ENCODE data around the gene WDR77. TPM values are rescaled to one million over a fixed set of nuclear protein-coding genes. Genes with fewer than 3 reads are reported as not detected.

The WDR77 gene
- total and polyA plus RNA-seq, 2 of the 13 experiments (the other 11 are each of a cell fraction or from before 2014, with no cell fraction given), result 90.6 to 108 TPM

GRCh38 chr1:111487133-111487532 is 38.1 kb upstream of the WDR77 start:
- intact Hi-C loops (cut with micrococcal nuclease; ENCODE audit: unreplicated experiment) (no loop called here), in situ Hi-C loops (cut with HindIII; ENCODE audit: extremely low pct_ligation_motif_present, low pct_unique_long_range_greater_than_20kb) (no loop called here)
- ATAC-seq (no peak), FAIRE-seq (no peak), DNase-seq (ENCODE audit: low spot score) (no peak)
- WGBS (ENCODE audit: low lambda C conversion rate), result 65% methylated on average over 6 of the region's 6 CpGs
- BruUV-seq (replicated peaks), result no TSS peak
- no peak overlapping the region for H3K9ac ChIP-seq (ENCODE audit: insufficient read depth, low read depth, low read length)
- CTCF ChIA-PET (ENCODE audit: low intra/inter-chr PET ratio, low total read pairs), result no interaction called here
- peaks cover 9% of the 10 kb centered on the region; the same call in 1 of the 2 replicates for H3K4me1 ChIP-seq (ENCODE audit: insufficient read depth, low read length)
- no peaks in the 10 kb centered on the region for H4K20me1 ChIP-seq (ENCODE audit: insufficient read depth, low read length)
- no peak overlapping the region for H3K4me2 ChIP-seq (ENCODE audit: low read depth, low read length)
- H3K4me3 ChIP-seq (replicated peaks in 1 of 3; ENCODE audit: insufficient read depth in 1 of 3, low read depth in 2 of 3, low read length in 3 of 3), result no peak overlapping the region
- POLR2A ChIA-PET, result no interaction called here
- H2AFZ ChIP-seq (ENCODE audit: low read length), result no peak overlapping the region
- H3K79me2 ChIP-seq (ENCODE audit: insufficient read depth, low read length), result no peaks in the 10 kb centered on the region
- no peaks in the 10 kb centered on the region for H3K36me3 ChIP-seq (replicated peaks in 1 of 2; ENCODE audit: control insufficient read depth in 1 of 2, insufficient read depth in 2 of 2, low read length in 2 of 2)
- H3K27me3 ChIP-seq (ENCODE audit: control insufficient read depth in 1 of 2, insufficient read depth in 2 of 2, low read length in 2 of 2), result peaks cover 5 to 39% of the 10 kb centered on the region in 2 experiments; a peak in 3 of 5 replicates
- H3K9me3 ChIP-seq (ENCODE audit: low read length), result no peaks in the 10 kb centered on the region
- H3K27ac ChIP-seq (ENCODE audit: extremely low read length, insufficient read depth, low read length), result no peak overlapping the region
- TF ChIP-seq, protein P1, sequence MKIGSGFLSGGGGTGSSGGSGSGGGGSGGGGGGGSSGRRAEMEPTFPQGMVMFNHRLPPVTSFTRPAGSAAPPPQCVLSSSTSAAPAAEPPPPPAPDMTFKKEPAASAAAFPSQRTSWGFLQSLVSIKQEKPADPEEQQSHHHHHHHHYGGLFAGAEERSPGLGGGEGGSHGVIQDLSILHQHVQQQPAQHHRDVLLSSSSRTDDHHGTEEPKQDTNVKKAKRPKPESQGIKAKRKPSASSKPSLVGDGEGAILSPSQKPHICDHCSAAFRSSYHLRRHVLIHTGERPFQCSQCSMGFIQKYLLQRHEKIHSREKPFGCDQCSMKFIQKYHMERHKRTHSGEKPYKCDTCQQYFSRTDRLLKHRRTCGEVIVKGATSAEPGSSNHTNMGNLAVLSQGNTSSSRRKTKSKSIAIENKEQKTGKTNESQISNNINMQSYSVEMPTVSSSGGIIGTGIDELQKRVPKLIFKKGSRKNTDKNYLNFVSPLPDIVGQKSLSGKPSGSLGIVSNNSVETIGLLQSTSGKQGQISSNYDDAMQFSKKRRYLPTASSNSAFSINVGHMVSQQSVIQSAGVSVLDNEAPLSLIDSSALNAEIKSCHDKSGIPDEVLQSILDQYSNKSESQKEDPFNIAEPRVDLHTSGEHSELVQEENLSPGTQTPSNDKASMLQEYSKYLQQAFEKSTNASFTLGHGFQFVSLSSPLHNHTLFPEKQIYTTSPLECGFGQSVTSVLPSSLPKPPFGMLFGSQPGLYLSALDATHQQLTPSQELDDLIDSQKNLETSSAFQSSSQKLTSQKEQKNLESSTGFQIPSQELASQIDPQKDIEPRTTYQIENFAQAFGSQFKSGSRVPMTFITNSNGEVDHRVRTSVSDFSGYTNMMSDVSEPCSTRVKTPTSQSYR (CRISPR knock-in tag; IDR thresholded peaks at IDR 0.05; ENCODE audit: borderline replicate concordance), result no peak
- TF ChIP-seq, protein P2, sequence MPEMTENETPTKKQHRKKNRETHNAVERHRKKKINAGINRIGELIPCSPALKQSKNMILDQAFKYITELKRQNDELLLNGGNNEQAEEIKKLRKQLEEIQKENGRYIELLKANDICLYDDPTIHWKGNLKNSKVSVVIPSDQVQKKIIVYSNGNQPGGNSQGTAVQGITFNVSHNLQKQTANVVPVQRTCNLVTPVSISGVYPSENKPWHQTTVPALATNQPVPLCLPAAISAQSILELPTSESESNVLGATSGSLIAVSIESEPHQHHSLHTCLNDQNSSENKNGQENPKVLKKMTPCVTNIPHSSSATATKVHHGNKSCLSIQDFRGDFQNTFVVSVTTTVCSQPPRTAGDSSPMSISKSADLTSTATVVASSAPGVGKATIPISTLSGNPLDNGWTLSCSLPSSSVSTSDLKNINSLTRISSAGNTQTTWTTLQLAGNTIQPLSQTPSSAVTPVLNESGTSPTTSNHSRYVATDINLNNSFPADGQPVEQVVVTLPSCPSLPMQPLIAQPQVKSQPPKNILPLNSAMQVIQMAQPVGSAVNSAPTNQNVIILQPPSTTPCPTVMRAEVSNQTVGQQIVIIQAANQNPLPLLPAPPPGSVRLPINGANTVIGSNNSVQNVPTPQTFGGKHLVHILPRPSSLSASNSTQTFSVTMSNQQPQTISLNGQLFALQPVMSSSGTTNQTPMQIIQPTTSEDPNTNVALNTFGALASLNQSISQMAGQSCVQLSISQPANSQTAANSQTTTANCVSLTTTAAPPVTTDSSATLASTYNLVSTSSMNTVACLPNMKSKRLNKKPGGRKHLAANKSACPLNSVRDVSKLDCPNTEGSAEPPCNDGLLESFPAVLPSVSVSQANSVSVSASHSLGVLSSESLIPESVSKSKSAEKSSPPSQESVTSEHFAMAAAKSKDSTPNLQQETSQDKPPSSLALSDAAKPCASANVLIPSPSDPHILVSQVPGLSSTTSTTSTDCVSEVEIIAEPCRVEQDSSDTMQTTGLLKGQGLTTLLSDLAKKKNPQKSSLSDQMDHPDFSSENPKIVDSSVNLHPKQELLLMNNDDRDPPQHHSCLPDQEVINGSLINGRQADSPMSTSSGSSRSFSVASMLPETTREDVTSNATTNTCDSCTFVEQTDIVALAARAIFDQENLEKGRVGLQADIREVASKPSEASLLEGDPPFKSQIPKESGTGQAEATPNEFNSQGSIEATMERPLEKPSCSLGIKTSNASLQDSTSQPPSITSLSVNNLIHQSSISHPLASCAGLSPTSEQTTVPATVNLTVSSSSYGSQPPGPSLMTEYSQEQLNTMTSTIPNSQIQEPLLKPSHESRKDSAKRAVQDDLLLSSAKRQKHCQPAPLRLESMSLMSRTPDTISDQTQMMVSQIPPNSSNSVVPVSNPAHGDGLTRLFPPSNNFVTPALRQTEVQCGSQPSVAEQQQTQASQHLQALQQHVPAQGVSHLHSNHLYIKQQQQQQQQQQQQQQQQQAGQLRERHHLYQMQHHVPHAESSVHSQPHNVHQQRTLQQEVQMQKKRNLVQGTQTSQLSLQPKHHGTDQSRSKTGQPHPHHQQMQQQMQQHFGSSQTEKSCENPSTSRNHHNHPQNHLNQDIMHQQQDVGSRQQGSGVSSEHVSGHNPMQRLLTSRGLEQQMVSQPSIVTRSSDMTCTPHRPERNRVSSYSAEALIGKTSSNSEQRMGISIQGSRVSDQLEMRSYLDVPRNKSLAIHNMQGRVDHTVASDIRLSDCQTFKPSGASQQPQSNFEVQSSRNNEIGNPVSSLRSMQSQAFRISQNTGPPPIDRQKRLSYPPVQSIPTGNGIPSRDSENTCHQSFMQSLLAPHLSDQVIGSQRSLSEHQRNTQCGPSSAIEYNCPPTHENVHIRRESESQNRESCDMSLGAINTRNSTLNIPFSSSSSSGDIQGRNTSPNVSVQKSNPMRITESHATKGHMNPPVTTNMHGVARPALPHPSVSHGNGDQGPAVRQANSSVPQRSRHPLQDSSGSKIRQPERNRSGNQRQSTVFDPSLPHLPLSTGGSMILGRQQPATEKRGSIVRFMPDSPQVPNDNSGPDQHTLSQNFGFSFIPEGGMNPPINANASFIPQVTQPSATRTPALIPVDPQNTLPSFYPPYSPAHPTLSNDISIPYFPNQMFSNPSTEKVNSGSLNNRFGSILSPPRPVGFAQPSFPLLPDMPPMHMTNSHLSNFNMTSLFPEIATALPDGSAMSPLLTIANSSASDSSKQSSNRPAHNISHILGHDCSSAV (CRISPR knock-in tag; IDR thresholded peaks at IDR 0.05; ENCODE audit: borderline replicate concordance), result no peak
- TF ChIP-seq ATF5 (CRISPR knock-in tag; IDR thresholded peaks at IDR 0.05; ENCODE audit: low read depth), result no peak
- no peak for TF ChIP-seq CEBPG (CRISPR knock-in tag; IDR thresholded peaks at IDR 0.05)
- TF ChIP-seq CEBPB (IDR thresholded peaks at IDR 0.05; ENCODE audit: borderline replicate concordance, low read depth, low read length), result no peak
- TF ChIP-seq ASH2L (IDR thresholded peaks at IDR 0.05; ENCODE audit: insufficient read length, low read depth, low read length), result no peak
- no peak for TF ChIP-seq EEA1 (CRISPR knock-in tag; IDR thresholded peaks at IDR 0.05; ENCODE audit: borderline replicate concordance)
- TF ChIP-seq ZNF547 (CRISPR knock-in tag; IDR thresholded peaks at IDR 0.05), result no peak
- TF ChIP-seq POLR2G (IDR thresholded peaks at IDR 0.05; ENCODE audit: low read depth, low read length), result no peak
- TF ChIP-seq, protein P3, sequence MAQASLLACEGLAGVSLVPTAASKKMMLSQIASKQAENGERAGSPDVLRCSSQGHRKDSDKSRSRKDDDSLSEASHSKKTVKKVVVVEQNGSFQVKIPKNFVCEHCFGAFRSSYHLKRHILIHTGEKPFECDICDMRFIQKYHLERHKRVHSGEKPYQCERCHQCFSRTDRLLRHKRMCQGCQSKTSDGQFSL (CRISPR knock-in tag; IDR thresholded peaks at IDR 0.05), result no peak

All from HepG2 (cell line).